SW480 (cell line): ENCODE measurements around the gene DIP2B.

ENCODE experiments used
- DNase-seq: peaks from one replicate; pipeline ENCODE4 v3.0.0-alpha.2; 2016; ENCODE audit warnings: low spot score

Gene DIP2B

GRCh38 chr12:50635857-50636256 lies 131.1 kb downstream of the DIP2B start:
- no peak for DNase-seq

DNA sequence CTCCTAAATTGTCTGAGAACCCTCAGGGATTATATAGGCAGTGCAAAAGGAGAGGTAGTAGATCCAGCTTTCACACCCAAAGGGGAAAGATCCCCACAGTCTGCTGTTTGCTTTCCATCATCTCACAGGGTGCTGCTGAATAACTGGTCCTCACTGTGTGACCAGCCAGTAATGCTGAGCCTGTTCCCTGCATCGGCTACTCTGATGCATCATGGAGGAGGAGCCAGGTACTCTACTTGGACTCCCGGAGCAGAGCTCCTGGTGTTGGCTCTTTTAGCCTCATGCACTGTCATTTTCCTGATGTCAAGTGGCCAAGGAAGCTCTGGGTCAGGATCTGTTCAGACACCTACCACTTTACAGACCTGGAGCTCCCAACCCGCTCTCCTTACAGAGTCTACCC lies 131.7 kb downstream of the DIP2B start:
- no peak for DNase-seq

GRCh38 chr12:50637870-50638481 lies 133.2 kb downstream of the DIP2B start:
- peak; percentile 71 for DNase-seq

DNA sequence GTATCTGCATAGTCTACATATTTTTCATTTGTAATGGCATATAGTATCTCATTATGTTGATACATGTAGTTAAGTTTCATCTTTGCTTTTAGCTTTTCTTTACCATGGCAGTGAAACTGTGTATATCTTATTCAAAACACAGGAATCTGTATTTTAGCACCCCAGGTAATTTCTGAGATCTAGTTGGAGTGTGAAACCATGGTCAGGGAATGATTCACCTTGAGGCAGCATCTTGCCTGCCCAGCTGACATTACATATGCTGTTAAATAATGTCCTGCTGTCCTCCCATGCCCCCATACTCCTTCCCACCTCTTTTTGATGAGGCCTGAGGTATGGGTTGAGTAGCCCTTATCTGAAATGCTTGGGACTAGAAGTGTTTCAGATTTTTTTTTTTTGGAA lies 133.7 kb downstream of the DIP2B start:
- DNase-seq: no peak

- no peak for DNase-seq
Observed at GRCh38 chr12:50639721-50640120, 134.9 kb downstream of the DIP2B start.

GRCh38 chr12:50640321-50640939 lies 135.6 kb downstream of the DIP2B start:
- no peak for DNase-seq

GRCh38 chr12:50641566-50641965 lies 136.8 kb downstream of the DIP2B start:
- no peak for DNase-seq

GRCh38 chr12:50642035-50642451 lies 137.3 kb downstream of the DIP2B start:
- DNase-seq: no peak

DNA sequence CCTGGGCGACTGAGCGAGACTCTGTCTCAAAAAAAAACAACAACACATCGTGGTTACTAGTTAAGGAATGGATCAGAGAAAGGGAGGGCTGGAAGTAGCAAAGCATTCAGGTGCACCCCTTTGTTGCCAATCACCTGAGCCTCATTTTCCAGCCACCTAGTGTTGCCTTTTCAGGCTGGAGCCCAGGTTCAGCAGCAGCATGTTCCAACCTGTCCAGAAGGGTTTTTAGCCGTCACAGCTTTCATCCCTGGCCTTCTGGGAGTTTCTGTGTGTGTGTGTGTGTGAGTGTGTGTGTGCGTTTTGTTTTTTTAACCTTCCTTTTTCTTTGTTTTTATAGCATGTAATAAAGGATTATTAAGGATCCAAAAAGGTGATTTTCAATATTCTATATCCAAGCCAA lies 138.0 kb downstream of the DIP2B start:
- no peak for DNase-seq

- DNase-seq: no peak
Observed at GRCh38 chr12:50647031-50647430, 142.2 kb downstream of the DIP2B start.

GRCh38 chr12:50647479-50647878 lies 142.7 kb downstream of the DIP2B start:
- peak; percentile 75 for DNase-seq

GRCh38 chr12:50650285-50650684 lies 145.5 kb downstream of the DIP2B start:
- DNase-seq: no peak

GRCh38 chr12:50655374-50655921 lies 150.7 kb downstream of the DIP2B start:
- DNase-seq: no peak

DNA sequence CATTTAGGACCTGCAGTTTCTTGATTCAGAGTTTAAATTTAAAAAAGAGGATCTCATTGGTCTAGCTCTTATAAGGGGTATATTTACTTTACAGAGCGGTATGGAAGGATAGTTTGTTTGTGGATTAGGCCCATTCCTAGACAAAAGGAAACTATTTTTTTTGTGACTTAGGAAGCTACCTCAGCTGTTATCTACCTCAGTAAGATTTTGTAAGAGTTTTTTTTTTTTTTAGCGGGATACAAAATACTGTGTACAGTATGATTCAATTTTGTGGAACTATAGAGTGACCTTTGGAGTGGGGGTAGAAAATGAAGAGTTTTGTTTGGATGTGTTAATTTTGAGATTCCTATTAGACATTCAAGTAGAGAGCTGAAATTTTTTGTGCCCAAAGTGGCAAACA lies 154.5 kb downstream of the DIP2B start:
- DNase-seq: no peak

- DNase-seq: no peak
Observed at GRCh38 chr12:50659690-50660424, 155.1 kb downstream of the DIP2B start.

- no peak for DNase-seq
Observed at GRCh38 chr12:50660425-50660822, 155.6 kb downstream of the DIP2B start.

GRCh38 chr12:50661300-50662115 lies 156.7 kb downstream of the DIP2B start:
- no peak for DNase-seq

GRCh38 chr12:50662116-50662510 lies 157.3 kb downstream of the DIP2B start:
- DNase-seq: no peak

DNA sequence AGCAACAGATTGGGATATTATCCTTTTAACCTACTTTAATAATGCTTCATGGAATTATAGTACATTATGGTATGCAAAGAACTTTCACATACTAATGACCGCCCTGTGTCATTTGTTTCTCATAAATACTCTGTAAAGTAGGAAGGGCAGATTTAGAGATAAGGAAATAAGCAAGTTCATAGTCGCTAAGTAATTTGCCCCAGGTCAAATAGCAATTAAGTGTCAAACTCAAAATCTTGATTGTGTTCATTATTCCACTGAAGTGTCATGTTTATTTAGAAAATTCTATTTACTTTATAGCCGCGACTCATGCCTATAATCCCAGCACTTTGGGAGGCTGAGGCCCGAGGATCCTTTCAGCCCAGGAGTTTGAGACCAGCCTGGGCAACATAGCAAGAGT lies 160.4 kb downstream of the DIP2B start:
- DNase-seq: no peak

GRCh38 chr12:50665609-50666008 lies 160.8 kb downstream of the DIP2B start:
- no peak for DNase-seq

- DNase-seq: no peak
Observed at GRCh38 chr12:50666023-50666422, 161.2 kb downstream of the DIP2B start.

- DNase-seq: no peak
Observed at GRCh38 chr12:50672158-50672557, 167.4 kb downstream of the DIP2B start.
